ENCODE data around the gene NR0B2. TPM values are rescaled to one million over a fixed set of nuclear protein-coding genes. Genes with fewer than 3 reads are reported as not detected.
A peak's percentile ranks its signal among the peaks of the same experiment; 100 is the strongest.

Gene NR0B2
- total and polyA plus RNA-seq, 2 of the 13 experiments (the other 11 are each of a cell fraction or from before 2014, with no cell fraction given), result 72.5 to 133 TPM

DNA sequence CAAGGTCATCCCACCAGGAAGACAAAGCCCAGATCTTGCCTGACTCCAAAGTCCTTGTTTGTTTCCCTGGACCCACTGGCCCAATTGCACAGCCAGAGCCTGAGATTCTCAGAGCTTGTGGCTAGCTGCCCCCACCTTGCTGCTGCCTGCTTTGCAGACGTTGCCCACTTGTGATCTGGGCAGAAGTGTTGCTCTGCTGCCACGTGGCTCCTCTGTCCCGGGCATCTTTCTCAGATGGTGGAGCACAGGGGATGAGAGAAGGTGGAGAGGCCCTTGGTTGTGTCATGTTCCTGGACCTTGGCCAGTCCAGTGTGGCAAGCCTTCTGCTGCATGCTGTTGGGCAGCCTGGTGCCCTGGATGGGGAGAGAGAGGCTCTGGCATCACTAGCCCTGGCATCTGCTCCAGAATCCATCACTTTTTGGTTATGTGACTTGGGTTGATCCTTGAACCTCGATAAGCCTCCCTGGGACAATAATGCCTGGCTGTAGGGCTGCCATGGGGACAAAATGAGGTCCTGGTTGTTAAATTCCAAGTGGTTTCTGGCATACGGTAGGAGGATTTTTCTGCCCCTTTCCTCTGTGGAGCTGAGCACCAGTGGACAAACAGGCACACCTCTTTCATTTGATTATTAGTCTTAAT is 1.5 kb upstream of the NR0B2 start (continued):
- no peak for TF ChIP-seq ZNF672 (CRISPR knock-in tag; IDR thresholded peaks at IDR 0.05)
- TF ChIP-seq RAD21 (CRISPR knock-in tag; IDR thresholded peaks at IDR 0.05), result peak; percentile 34; the same call in 1 of the 2 replicates
- no peak for TF ChIP-seq MEIS2 (CRISPR knock-in tag; IDR thresholded peaks at IDR 0.05)
- TF ChIP-seq, protein P1, sequence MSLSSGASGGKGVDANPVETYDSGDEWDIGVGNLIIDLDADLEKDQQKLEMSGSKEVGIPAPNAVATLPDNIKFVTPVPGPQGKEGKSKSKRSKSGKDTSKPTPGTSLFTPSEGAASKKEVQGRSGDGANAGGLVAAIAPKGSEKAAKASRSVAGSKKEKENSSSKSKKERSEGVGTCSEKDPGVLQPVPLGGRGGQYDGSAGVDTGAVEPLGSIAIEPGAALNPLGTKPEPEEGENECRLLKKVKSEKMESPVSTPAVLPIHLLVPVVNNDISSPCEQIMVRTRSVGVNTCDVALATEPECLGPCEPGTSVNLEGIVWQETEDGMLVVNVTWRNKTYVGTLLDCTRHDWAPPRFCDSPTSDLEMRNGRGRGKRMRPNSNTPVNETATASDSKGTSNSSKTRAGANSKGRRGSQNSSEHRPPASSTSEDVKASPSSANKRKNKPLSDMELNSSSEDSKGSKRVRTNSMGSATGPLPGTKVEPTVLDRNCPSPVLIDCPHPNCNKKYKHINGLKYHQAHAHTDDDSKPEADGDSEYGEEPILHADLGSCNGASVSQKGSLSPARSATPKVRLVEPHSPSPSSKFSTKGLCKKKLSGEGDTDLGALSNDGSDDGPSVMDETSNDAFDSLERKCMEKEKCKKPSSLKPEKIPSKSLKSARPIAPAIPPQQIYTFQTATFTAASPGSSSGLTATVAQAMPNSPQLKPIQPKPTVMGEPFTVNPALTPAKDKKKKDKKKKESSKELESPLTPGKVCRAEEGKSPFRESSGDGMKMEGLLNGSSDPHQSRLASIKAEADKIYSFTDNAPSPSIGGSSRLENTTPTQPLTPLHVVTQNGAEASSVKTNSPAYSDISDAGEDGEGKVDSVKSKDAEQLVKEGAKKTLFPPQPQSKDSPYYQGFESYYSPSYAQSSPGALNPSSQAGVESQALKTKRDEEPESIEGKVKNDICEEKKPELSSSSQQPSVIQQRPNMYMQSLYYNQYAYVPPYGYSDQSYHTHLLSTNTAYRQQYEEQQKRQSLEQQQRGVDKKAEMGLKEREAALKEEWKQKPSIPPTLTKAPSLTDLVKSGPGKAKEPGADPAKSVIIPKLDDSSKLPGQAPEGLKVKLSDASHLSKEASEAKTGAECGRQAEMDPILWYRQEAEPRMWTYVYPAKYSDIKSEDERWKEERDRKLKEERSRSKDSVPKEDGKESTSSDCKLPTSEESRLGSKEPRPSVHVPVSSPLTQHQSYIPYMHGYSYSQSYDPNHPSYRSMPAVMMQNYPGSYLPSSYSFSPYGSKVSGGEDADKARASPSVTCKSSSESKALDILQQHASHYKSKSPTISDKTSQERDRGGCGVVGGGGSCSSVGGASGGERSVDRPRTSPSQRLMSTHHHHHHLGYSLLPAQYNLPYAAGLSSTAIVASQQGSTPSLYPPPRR (CRISPR knock-in tag; IDR thresholded peaks at IDR 0.05; ENCODE audit: borderline replicate concordance), result no peak; the same call in 1 of the 2 replicates
- no peak for TF ChIP-seq KMT2B (CRISPR knock-in tag; IDR thresholded peaks at IDR 0.05)
- TF ChIP-seq, protein P2, sequence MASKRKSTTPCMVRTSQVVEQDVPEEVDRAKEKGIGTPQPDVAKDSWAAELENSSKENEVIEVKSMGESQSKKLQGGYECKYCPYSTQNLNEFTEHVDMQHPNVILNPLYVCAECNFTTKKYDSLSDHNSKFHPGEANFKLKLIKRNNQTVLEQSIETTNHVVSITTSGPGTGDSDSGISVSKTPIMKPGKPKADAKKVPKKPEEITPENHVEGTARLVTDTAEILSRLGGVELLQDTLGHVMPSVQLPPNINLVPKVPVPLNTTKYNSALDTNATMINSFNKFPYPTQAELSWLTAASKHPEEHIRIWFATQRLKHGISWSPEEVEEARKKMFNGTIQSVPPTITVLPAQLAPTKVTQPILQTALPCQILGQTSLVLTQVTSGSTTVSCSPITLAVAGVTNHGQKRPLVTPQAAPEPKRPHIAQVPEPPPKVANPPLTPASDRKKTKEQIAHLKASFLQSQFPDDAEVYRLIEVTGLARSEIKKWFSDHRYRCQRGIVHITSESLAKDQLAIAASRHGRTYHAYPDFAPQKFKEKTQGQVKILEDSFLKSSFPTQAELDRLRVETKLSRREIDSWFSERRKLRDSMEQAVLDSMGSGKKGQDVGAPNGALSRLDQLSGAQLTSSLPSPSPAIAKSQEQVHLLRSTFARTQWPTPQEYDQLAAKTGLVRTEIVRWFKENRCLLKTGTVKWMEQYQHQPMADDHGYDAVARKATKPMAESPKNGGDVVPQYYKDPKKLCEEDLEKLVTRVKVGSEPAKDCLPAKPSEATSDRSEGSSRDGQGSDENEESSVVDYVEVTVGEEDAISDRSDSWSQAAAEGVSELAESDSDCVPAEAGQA (IDR thresholded peaks at IDR 0.05; ENCODE audit: low read depth), result no peak
- TF ChIP-seq, protein P2 (CRISPR knock-in tag; IDR thresholded peaks at IDR 0.05; ENCODE audit: borderline replicate concordance), result no peak
- TF ChIP-seq, protein P3, sequence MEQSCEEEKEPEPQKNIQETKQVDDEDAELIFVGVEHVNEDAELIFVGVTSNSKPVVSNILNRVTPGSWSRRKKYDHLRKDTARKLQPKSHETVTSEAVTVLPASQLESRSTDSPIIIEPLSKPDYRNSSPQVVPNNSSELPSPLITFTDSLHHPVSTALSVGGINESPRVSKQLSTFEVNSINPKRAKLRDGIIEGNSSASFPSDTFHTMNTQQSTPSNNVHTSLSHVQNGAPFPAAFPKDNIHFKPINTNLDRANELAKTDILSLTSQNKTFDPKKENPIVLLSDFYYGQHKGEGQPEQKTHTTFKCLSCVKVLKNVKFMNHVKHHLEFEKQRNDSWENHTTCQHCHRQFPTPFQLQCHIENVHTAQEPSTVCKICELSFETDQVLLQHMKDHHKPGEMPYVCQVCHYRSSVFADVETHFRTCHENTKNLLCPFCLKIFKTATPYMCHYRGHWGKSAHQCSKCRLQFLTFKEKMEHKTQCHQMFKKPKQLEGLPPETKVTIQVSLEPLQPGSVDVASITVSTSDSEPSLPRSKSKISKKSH (CRISPR knock-in tag; IDR thresholded peaks at IDR 0.05; ENCODE audit: borderline replicate concordance), result no peak
- TF ChIP-seq SOX13 (IDR thresholded peaks at IDR 0.05), result no peak
- peak in 1 of 2 experiments; percentile 78; a peak in 2 of 4 replicates for TF ChIP-seq SOX13 (CRISPR knock-in tag; conservative IDR thresholded peaks at IDR 0.05 in 1 of 2, IDR thresholded peaks at IDR 0.05 in 1 of 2)
- TF ChIP-seq NFE2L1 (CRISPR knock-in tag; IDR thresholded peaks at IDR 0.05; ENCODE audit: borderline replicate concordance), result no peak
- TF ChIP-seq ZNF33A (CRISPR knock-in tag; IDR thresholded peaks at IDR 0.05; ENCODE audit: borderline replicate concordance), result no peak
- no peak for TF ChIP-seq FOXA1 (IDR thresholded peaks at IDR 0.05)
- TF ChIP-seq FOXA1 (CRISPR knock-in tag; IDR thresholded peaks at IDR 0.05), result peak; percentile 70

Measured in HepG2 (cell line).